SJCRH30 (cell line): ENCODE results near the gene RNASE7. TPM values are rescaled to one million over a fixed set of nuclear protein-coding genes. Genes with fewer than 3 reads are reported as not detected.

ENCODE experiments used
- DNase-seq, 2 experiments: peaks; one replicate each; pipeline ENCODE4 v3.0.0-alpha.2; 2015 to 2020
- H3K27ac ChIP-seq: fragments of 250-450 bp; sonication (Bioruptor Pico); 2 replicates; pipeline ENCODE4 v1.5.1; 2020; ENCODE audit warnings: mild to moderate bottlenecking, moderate library complexity
- H3K27me3 ChIP-seq: fragments of 250-450 bp; sonication (Bioruptor Pico); 2 replicates; pipeline ENCODE4 v1.5.1; 2020; ENCODE audit warnings: mild to moderate bottlenecking, moderate library complexity
- H3K36me3 ChIP-seq: fragments of 250-450 bp; sonication (Bioruptor Pico); 2 replicates; pipeline ENCODE4 v1.5.1; 2020; ENCODE audit warnings: mild to moderate bottlenecking, moderate library complexity
- H3K4me1 ChIP-seq: fragments of 250-450 bp; sonication (Bioruptor Pico); 2 replicates; pipeline ENCODE4 v1.5.1; 2020; ENCODE audit warnings: mild to moderate bottlenecking, moderate library complexity
- H3K4me3 ChIP-seq: fragments of 250-450 bp; sonication (Bioruptor Pico); 2 replicates; pipeline ENCODE4 v1.5.1; 2020; ENCODE audit warnings: mild to moderate bottlenecking, moderate library complexity
- H3K9me3 ChIP-seq: fragments of 250-450 bp; sonication (Bioruptor Pico); replicated peaks from 2 replicates; pipeline ENCODE4 v1.5.1; 2020; ENCODE audit warnings: mild to moderate bottlenecking, moderate library complexity
- total RNA-seq: library from RNA; depleted of rRNA; stranded (reverse); fragments of >200 nt; shearing (Covaris generic); gene quantifications from 2 replicates; pipeline ENCODE4 v1.2.3, GENCODE V29; 2014; rRNA removed

RNASE7 gene
- total RNA-seq, 1 experiment from 2014 or later: not detected

GRCh38 chr14:21089877-21090193 lies 47.7 kb downstream of the RNASE7 start:
- DNase-seq: no peak
- no peaks in the 10 kb centered on the region for H3K9me3 ChIP-seq
- no peaks in the 10 kb centered on the region for H3K27me3 ChIP-seq
- no peak overlapping the region for H3K4me3 ChIP-seq
- peaks cover 18% of the 10 kb centered on the region for H3K36me3 ChIP-seq
- no peak overlapping the region for H3K27ac ChIP-seq
- H3K4me1 ChIP-seq: peaks cover 7% of the 10 kb centered on the region; the same call in 1 of the 2 replicates

- no peak overlapping the region for H3K27ac ChIP-seq
- DNase-seq: no peak
- H3K36me3 ChIP-seq: peaks cover 18% of the 10 kb centered on the region
- peaks cover 7% of the 10 kb centered on the region; the same call in 1 of the 2 replicates for H3K4me1 ChIP-seq
- no peaks in the 10 kb centered on the region for H3K9me3 ChIP-seq
- H3K4me3 ChIP-seq: no peak overlapping the region
- no peaks in the 10 kb centered on the region for H3K27me3 ChIP-seq
Measured at GRCh38 chr14:21090194-21090939, 48.2 kb downstream of the RNASE7 start.

GRCh38 chr14:21090940-21091663 lies 48.9 kb downstream of the RNASE7 start:
- Histone ChIP-seq H3K4me3 (no peak overlapping the region), H3K36me3 (peaks cover 18% of the 10 kb centered on the region), H3K27ac (no peak overlapping the region), H3K4me1 (peaks cover 7% of the 10 kb centered on the region; the same call in 1 of the 2 replicates), H3K27me3 (no peaks in the 10 kb centered on the region), H3K9me3 (no peaks in the 10 kb centered on the region)
- no peak for DNase-seq

- Histone ChIP-seq H3K36me3 (peaks cover 16% of the 10 kb centered on the region), H3K27me3 (no peaks in the 10 kb centered on the region), H3K27ac (no peak overlapping the region), H3K4me1 (peaks cover 7% of the 10 kb centered on the region; the same call in 1 of the 2 replicates), H3K4me3 (no peak overlapping the region), H3K9me3 (no peaks in the 10 kb centered on the region)
- no peak for DNase-seq
Measured at GRCh38 chr14:21091821-21092272, 49.7 kb downstream of the RNASE7 start.

- Histone ChIP-seq H3K4me3 (no peak overlapping the region), H3K27me3 (no peaks in the 10 kb centered on the region), H3K9me3 (no peaks in the 10 kb centered on the region), H3K36me3 (peaks cover 13% of the 10 kb centered on the region), H3K27ac (no peak overlapping the region), H3K4me1 (peaks cover 7% of the 10 kb centered on the region; the same call in 1 of the 2 replicates)
- peak; percentile 54 to 69 for DNase-seq
Measured at GRCh38 chr14:21092273-21093011, 50.3 kb downstream of the RNASE7 start.

GRCh38 chr14:21093018-21093417 lies 50.9 kb downstream of the RNASE7 start:
- no peak overlapping the region for H3K4me3 ChIP-seq
- H3K27me3 ChIP-seq: no peaks in the 10 kb centered on the region
- peaks cover 7% of the 10 kb centered on the region for H3K36me3 ChIP-seq
- H3K9me3 ChIP-seq: no peaks in the 10 kb centered on the region
- no peak overlapping the region for H3K27ac ChIP-seq
- DNase-seq: no peak
- peaks cover 7% of the 10 kb centered on the region; the same call in 1 of the 2 replicates for H3K4me1 ChIP-seq

Other genes with a start within 250 kb of the RNASE7 start
- not detected in 2 replicates for gene RNASE1, start 239.5 kb upstream of the RNASE7 start, total RNA-seq
- gene RNASE3, start 151.0 kb upstream of the RNASE7 start, total RNA-seq: not detected in 2 replicates
- not detected in 2 replicates for gene RNASE2, start 86.9 kb upstream of the RNASE7 start, total RNA-seq
- 49.6 and 70.4 TPM in 2 replicates for gene METTL17, start 52.4 kb upstream of the RNASE7 start, total RNA-seq
- 0.06 TPM in 1 of 2 replicates, not detected in the other for gene SLC39A2, start 43.1 kb upstream of the RNASE7 start, total RNA-seq
- gene NDRG2, start 17.3 kb upstream of the RNASE7 start, total RNA-seq: 4.9 and 5.8 TPM in 2 replicates
- not detected in 2 replicates for gene TPPP2, start 12.1 kb upstream of the RNASE7 start, total RNA-seq
- not detected in 2 replicates for gene RNASE13, start 7.6 kb upstream of the RNASE7 start, total RNA-seq
- gene RNASE8, start 15.5 kb downstream of the RNASE7 start, total RNA-seq: not detected in 2 replicates
- 28.3 and 29.3 TPM in 2 replicates for gene ARHGEF40, start 27.9 kb downstream of the RNASE7 start, total RNA-seq
- gene ZNF219, start 56.3 kb downstream of the RNASE7 start, total RNA-seq: 2.6 and 5.9 TPM in 2 replicates
- gene TMEM253, start 58.7 kb downstream of the RNASE7 start, total RNA-seq: not detected in 2 replicates
- gene OR5AU1, start 113.7 kb downstream of the RNASE7 start, total RNA-seq: 0.03 TPM in 1 of 2 replicates, not detected in the other
- 1,205 and 1,219 TPM in 2 replicates for gene HNRNPC, start 227.1 kb downstream of the RNASE7 start, total RNA-seq
- not detected in 2 replicates for gene RPGRIP1, start 237.7 kb downstream of the RNASE7 start, total RNA-seq